ENCODE results near the gene CARD6. TPM values are rescaled to one million over a fixed set of nuclear protein-coding genes. Genes with fewer than 3 reads are reported as not detected.
A peak's percentile ranks its signal among the peaks of the same experiment; 100 is the strongest.

The CARD6 gene
- total and polyA plus RNA-seq, 9 of the 15 experiments (the other 6 are each of a cell fraction or from before 2014, with no cell fraction given): 3.5 to 8.3 (median 5.9) TPM

- TF ChIP-seq DEAF1 (CRISPR knock-in tag; IDR thresholded peaks at IDR 0.05) (0 out of 2 replicates have a peak, but pooled peaks have one; percentile 12), TARDBP (IDR thresholded peaks at IDR 0.05) (peak; percentile 88), MBD2 (IDR thresholded peaks at IDR 0.05; ENCODE audit: borderline replicate concordance, low read depth) (peak; percentile 84), RFX5 (IDR thresholded peaks at IDR 0.05; ENCODE audit: low read depth, low read length) (no peak), ZNF780A (CRISPR knock-in tag; IDR thresholded peaks at IDR 0.05) (no peak), ELF4 (CRISPR knock-in tag; IDR thresholded peaks at IDR 0.05) (peak; percentile 99), LARP7 (IDR thresholded peaks at IDR 0.05) (peak; percentile 96; the same call in 1 of the 2 replicates), ZNF134 (CRISPR knock-in tag; conservative IDR thresholded peaks at IDR 0.05) (no peak), CBX5 (IDR thresholded peaks at IDR 0.05; ENCODE audit: borderline replicate concordance, low read depth) (peak; percentile 53), CBX2 (IDR thresholded peaks at IDR 0.05; ENCODE audit: insufficient read depth, low read length, poor library complexity, severe bottlenecking) (no peak), GATA2 (CRISPR knock-in tag; IDR thresholded peaks at IDR 0.05) (0 out of 2 replicates have a peak, but pooled peaks have one; percentile 8), HOXB6 (CRISPR knock-in tag; IDR thresholded peaks at IDR 0.05; ENCODE audit: borderline replicate concordance) (no peak), MCM3 (IDR thresholded peaks at IDR 0.05) (no peak), PCBP1 (IDR thresholded peaks at IDR 0.05; ENCODE audit: low read depth, low read length, poor library complexity, severe bottlenecking) (no peak), LCOR (CRISPR knock-in tag; IDR thresholded peaks at IDR 0.05) (peak; percentile 96), PPARD (CRISPR knock-in tag; IDR thresholded peaks at IDR 0.05) (no peak), TCFL5 (CRISPR knock-in tag; conservative IDR thresholded peaks at IDR 0.05) (no peak), POLR3G (IDR thresholded peaks at IDR 0.05; ENCODE audit: extremely low read depth, insufficient read length, insufficient replicate concordance) (no peak), CHD1 (IDR thresholded peaks at IDR 0.05; ENCODE audit: low read length) (no peak), CBX8 (IDR thresholded peaks at IDR 0.05; ENCODE audit: borderline replicate concordance, extremely low read depth, low read depth, low read length, poor library complexity, severe bottlenecking) (no peak), RREB1 (CRISPR knock-in tag; IDR thresholded peaks at IDR 0.05) (peak; percentile 90; the same call in 1 of the 2 replicates), TEAD1 (CRISPR knock-in tag; IDR thresholded peaks at IDR 0.05) (peak; percentile 14 to 90; a peak in 3 of 4 replicates)
These were observed 6.0 kb upstream of the CARD6 start, which contains the start of gene RPL37 (continued) for GRCh38 chr5:40834849-40835787.
